Keratinocyte (primary cell): ENCODE data around the gene SERPINB5. TPM values are rescaled to one million over a fixed set of nuclear protein-coding genes. Genes with fewer than 3 reads are reported as not detected.
A peak's percentile ranks its signal among the peaks of the same experiment; 100 is the strongest.

Experiments
- DNase-seq: peaks from one replicate; pipeline ENCODE4 v3.0.0-alpha.2; 2011; ENCODE audit warnings: low read depth, missing footprints, low spot score
- FAIRE-seq: peaks from 2 replicates; lab custom pipeline; 2011; peaks lifted over from hg19 to GRCh38; lab: Jason Lieb, UNC
- H2AFZ ChIP-seq: 2 replicates; pipeline ENCODE4 v1.6.0; 2012; ENCODE audit warnings: low read length, control low read depth, inconsistent platforms; ENCODE audit not compliant: control insufficient read depth
- H3K27ac ChIP-seq: 2 replicates; pipeline ENCODE4 v1.5.1; 2011; ENCODE audit warnings: low read length; ENCODE audit not compliant: control insufficient read depth, insufficient read depth
- H3K27me3 ChIP-seq: 3 replicates; pipeline ENCODE4 v1.6.0; 2011; ENCODE audit warnings: low read length; ENCODE audit not compliant: control insufficient read depth, insufficient read depth; ENCODE audit errors: extremely low read depth
- H3K36me3 ChIP-seq, 2 experiments: 2 replicates in 1 of 2; 3 replicates in 1 of 2; pipeline ENCODE4 v1.5.1; 2011; ENCODE audit warnings: low read length in 2 of 2, mild to moderate bottlenecking in 1 of 2; ENCODE audit not compliant: control insufficient read depth in 2 of 2, insufficient read depth in 2 of 2; ENCODE audit errors: extremely low read depth in 1 of 2
- H3K4me1 ChIP-seq: 3 replicates; pipeline ENCODE4 v1.5.1; 2011; ENCODE audit warnings: low read length; ENCODE audit not compliant: control insufficient read depth, insufficient read depth; ENCODE audit errors: extremely low read depth
- H3K4me2 ChIP-seq: 3 replicates; pipeline ENCODE4 v1.6.0; 2011; ENCODE audit warnings: low read depth, low read length; ENCODE audit not compliant: control insufficient read depth, insufficient read depth; ENCODE audit errors: extremely low read depth
- H3K4me3 ChIP-seq, 3 experiments: fragments of 200-600 bp in 1 of 3; sonication (generic) in 1 of 3; 2 replicates in 2 of 3; 3 replicates in 1 of 3; pipeline ENCODE4 v1.5.1; 2011 to 2016; ENCODE audit warnings: low read length in 3 of 3, mild to moderate bottlenecking in 3 of 3, control low read depth in 2 of 3, inconsistent platforms in 1 of 3, low read depth in 1 of 3, mixed read lengths in 1 of 3, mixed run types in 1 of 3, moderate library complexity in 1 of 3; ENCODE audit not compliant: control insufficient read depth in 2 of 3, insufficient read depth in 2 of 3; ENCODE audit errors: extremely low read depth in 1 of 3
- H3K79me2 ChIP-seq: 2 replicates; pipeline ENCODE4 v1.6.0; 2012; ENCODE audit warnings: low read length; ENCODE audit not compliant: control insufficient read depth, insufficient read depth
- H3K9ac ChIP-seq: 3 replicates; pipeline ENCODE4 v1.6.0; 2011; ENCODE audit warnings: low read length; ENCODE audit not compliant: control insufficient read depth, insufficient read depth; ENCODE audit errors: extremely low read depth
- H3K9me1 ChIP-seq: 3 replicates; pipeline ENCODE4 v1.6.0; 2011; ENCODE audit warnings: low read length; ENCODE audit not compliant: control insufficient read depth, insufficient read depth; ENCODE audit errors: extremely low read depth
- H3K9me3 ChIP-seq: 2 replicates; pipeline ENCODE4 v1.5.1; 2012; ENCODE audit warnings: low read depth, low read length; ENCODE audit not compliant: control insufficient read depth
- H4K20me1 ChIP-seq: 3 replicates; pipeline ENCODE4 v1.6.0; 2011; ENCODE audit warnings: low read length; ENCODE audit not compliant: control insufficient read depth, insufficient read depth; ENCODE audit errors: extremely low read depth
- EZH2 ChIP-seq: IDR thresholded peaks from one replicate; pipeline ENCODE4 v1.6.1; 2012; ENCODE audit warnings: inconsistent platforms, mild to moderate bottlenecking, low read length, moderate library complexity
- dilution Hi-C: fragments of 300-500 bp; cut with MboI; formaldehyde crosslinking; loops from one replicate; pipeline ENCODE4 v1.7.0; 2020; ENCODE audit warnings: low sequenced_read_pairs; ENCODE audit not compliant: extremely low pct_ligation_motif_present
- polyA plus RNA-seq, 5 experiments: library from polyadenylated mRNA; depleted of rRNA in 3 of 5; stranded (reverse) in 3 of 5; stranded (forward) in 1 of 5; unstranded in 1 of 5; fragments of >200 nt; gene quantifications; 1 replicate in 1 of 5; 2 replicates in 3 of 5; 3 replicates in 1 of 5; pipeline versions ENCODE4 v1.2.1 to v1.2.3, GENCODE V29; 2011 to 2012; ENCODE audit warnings: missing spikeins in 2 of 5, low read depth in 1 of 5, low replicate concordance in 1 of 5
- TF ChIP-seq, protein P1 (sequence below), 3 experiments: IDR thresholded peaks in 1 of 3; conservative IDR thresholded peaks in 1 of 3; optimal IDR thresholded peaks in 1 of 3; 2 replicates in 2 of 3; 3 replicates in 1 of 3; pipeline versions ENCODE3 to v1.5.1; 2011; ENCODE audit warnings: low read length in 3 of 3, mild to moderate bottlenecking in 3 of 3, moderate library complexity in 2 of 3, control low read depth in 1 of 3, inconsistent platforms in 1 of 3; ENCODE audit not compliant: insufficient read depth in 2 of 3; ENCODE audit errors: extremely low read depth in 1 of 3

Gene SERPINB5
- polyA plus RNA-seq, 1 donor (not counting 4 experiments of a cell fraction or from before 2014, with no cell fraction given) = 833 TPM

DNA sequence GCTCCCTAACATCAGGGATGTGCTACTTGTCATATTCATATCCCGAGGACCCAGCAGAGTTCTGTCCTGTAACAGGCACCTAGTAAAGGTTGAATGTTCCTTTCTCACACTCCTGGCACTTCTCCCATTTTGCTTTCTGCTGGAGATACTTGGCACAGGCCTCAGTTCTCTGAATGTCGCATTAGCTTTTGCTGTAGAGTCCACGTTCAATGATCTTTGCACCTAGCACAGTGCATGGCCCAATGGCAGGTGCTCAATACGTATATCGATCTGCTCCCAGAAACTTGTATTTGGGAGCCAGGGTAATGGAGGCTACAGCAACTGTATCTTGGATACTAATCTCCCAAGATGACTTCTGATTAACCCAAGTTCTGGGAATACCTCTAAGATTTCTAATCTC, 29.7 kb upstream of the SERPINB5 start:
- H3K9me1 ChIP-seq = no peaks in the 10 kb centered on the region
- H3K36me3 ChIP-seq = no peaks in the 10 kb centered on the region
- H3K9me3 ChIP-seq = no peaks in the 10 kb centered on the region
- H3K27me3 ChIP-seq = no peaks in the 10 kb centered on the region
- no peak overlapping the region for H2AFZ ChIP-seq
- H3K4me2 ChIP-seq = no peak overlapping the region
- H3K4me3 ChIP-seq = no peak overlapping the region
- FAIRE-seq = peak; percentile 41
- H4K20me1 ChIP-seq = no peaks in the 10 kb centered on the region
- H3K79me2 ChIP-seq = no peaks in the 10 kb centered on the region
- no peak for DNase-seq
- dilution Hi-C loops = no loop called here
- no peak overlapping the region for H3K9ac ChIP-seq
- no peak for TF ChIP-seq EZH2
- TF ChIP-seq, protein P1, sequence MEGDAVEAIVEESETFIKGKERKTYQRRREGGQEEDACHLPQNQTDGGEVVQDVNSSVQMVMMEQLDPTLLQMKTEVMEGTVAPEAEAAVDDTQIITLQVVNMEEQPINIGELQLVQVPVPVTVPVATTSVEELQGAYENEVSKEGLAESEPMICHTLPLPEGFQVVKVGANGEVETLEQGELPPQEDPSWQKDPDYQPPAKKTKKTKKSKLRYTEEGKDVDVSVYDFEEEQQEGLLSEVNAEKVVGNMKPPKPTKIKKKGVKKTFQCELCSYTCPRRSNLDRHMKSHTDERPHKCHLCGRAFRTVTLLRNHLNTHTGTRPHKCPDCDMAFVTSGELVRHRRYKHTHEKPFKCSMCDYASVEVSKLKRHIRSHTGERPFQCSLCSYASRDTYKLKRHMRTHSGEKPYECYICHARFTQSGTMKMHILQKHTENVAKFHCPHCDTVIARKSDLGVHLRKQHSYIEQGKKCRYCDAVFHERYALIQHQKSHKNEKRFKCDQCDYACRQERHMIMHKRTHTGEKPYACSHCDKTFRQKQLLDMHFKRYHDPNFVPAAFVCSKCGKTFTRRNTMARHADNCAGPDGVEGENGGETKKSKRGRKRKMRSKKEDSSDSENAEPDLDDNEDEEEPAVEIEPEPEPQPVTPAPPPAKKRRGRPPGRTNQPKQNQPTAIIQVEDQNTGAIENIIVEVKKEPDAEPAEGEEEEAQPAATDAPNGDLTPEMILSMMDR (optimal IDR thresholded peaks at IDR 0.05 in 1 of 3, IDR thresholded peaks at IDR 0.05 in 1 of 3, conservative IDR thresholded peaks at IDR 0.05 in 1 of 3; ENCODE audit: extremely low read depth in 1 of 3, insufficient read depth in 2 of 3, low read length in 3 of 3) = no peak
- H3K4me1 ChIP-seq = peaks cover 33% of the 10 kb centered on the region
- no peak overlapping the region for H3K27ac ChIP-seq

DNA sequence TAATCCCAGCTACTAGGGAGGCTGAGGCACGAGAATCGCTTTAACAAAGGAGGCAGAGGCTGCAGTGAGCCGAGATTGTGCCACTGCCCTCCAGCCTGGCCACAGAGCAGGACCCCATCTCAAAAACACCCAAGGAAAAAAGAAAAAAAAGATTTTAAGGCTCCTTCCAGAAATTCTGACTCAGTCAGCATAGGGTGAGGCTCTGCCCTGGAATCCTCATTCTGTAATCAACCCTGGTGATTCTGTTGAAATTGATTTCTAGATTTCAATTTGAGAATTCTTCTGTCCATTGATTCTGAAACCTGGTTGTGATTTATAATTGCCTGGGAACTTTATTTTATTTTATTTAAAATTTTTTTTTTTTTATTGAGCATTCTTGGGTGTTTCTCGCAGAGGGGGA, 27.3 kb upstream of the SERPINB5 start:
- FAIRE-seq (no peak), DNase-seq (no peak)
- no peak overlapping the region for H2AFZ ChIP-seq
- no peaks in the 10 kb centered on the region for H3K79me2 ChIP-seq
- dilution Hi-C loops = no loop called here
- H3K27ac ChIP-seq = no peak overlapping the region
- no peaks in the 10 kb centered on the region for H3K9me3 ChIP-seq
- H3K4me1 ChIP-seq = peaks cover 44% of the 10 kb centered on the region
- no peak for TF ChIP-seq EZH2
- TF ChIP-seq, protein P1 (optimal IDR thresholded peaks at IDR 0.05 in 1 of 3, IDR thresholded peaks at IDR 0.05 in 1 of 3, conservative IDR thresholded peaks at IDR 0.05 in 1 of 3; ENCODE audit: extremely low read depth in 1 of 3, insufficient read depth in 2 of 3, low read length in 3 of 3) = no peak
- H3K9me1 ChIP-seq = no peaks in the 10 kb centered on the region
- no peaks in the 10 kb centered on the region for H3K36me3 ChIP-seq
- H3K9ac ChIP-seq = no peak overlapping the region
- H3K4me3 ChIP-seq = no peak overlapping the region
- no peaks in the 10 kb centered on the region for H3K27me3 ChIP-seq
- no peaks in the 10 kb centered on the region for H4K20me1 ChIP-seq
- no peak overlapping the region for H3K4me2 ChIP-seq
